ENCODE results near the gene CHN1.

Gene CHN1

GRCh38 chr2:174797781-174798276, 207.4 kb downstream of the CHN1 start:
- TF ChIP-seq CTCF (IDR thresholded peaks at IDR 0.05) = no peak

GRCh38 chr2:174796319-174796771, 208.8 kb downstream of the CHN1 start:
- TF ChIP-seq CTCF (IDR thresholded peaks at IDR 0.05) = no peak

GRCh38 chr2:174794851-174795374, 210.3 kb downstream of the CHN1 start:
- TF ChIP-seq CTCF (IDR thresholded peaks at IDR 0.05) = no peak

- TF ChIP-seq CTCF (IDR thresholded peaks at IDR 0.05) = no peak
These were observed 212.7 kb downstream of the CHN1 start for GRCh38 chr2:174792309-174793025.

- TF ChIP-seq CTCF (IDR thresholded peaks at IDR 0.05) = no peak
These were observed 213.4 kb downstream of the CHN1 start for GRCh38 chr2:174791746-174792280.

GRCh38 chr2:174791020-174791419, 214.2 kb downstream of the CHN1 start:
- no peak for TF ChIP-seq CTCF (IDR thresholded peaks at IDR 0.05)

GRCh38 chr2:174789001-174789400, 216.2 kb downstream of the CHN1 start:
- TF ChIP-seq CTCF (IDR thresholded peaks at IDR 0.05) = no peak
